ENCODE data around the gene SRBD1.
A peak's percentile ranks its signal among the peaks of the same experiment; 100 is the strongest.

Gene SRBD1

GRCh38 chr2:45648636-45649035 is 37.6 kb upstream of the SRBD1 start:
- Histone ChIP-seq H3K27me3 (ENCODE audit: control insufficient read depth in 1 of 2, insufficient read depth in 2 of 2, low read length in 2 of 2) (no peaks in the 10 kb centered on the region), H3K4me1 (ENCODE audit: insufficient read depth, low read length) (peaks cover 37% of the 10 kb centered on the region)

GRCh38 chr2:45647986-45648520 is 37.0 kb upstream of the SRBD1 start:
- no peaks in the 10 kb centered on the region for H3K9me3 ChIP-seq (ENCODE audit: low read length)
- H3K4me1 ChIP-seq (ENCODE audit: insufficient read depth, low read length): peaks cover 35% of the 10 kb centered on the region
- H3K36me3 ChIP-seq (ENCODE audit: insufficient read depth, low read length): no peaks in the 10 kb centered on the region
- peak overlapping the region; percentile 61 for H3K27ac ChIP-seq (ENCODE audit: low read depth, low read length)
- H3K4me3 ChIP-seq (ENCODE audit: low read depth in 1 of 2, low read length in 2 of 2): peak overlapping the region in 1 of 2 donors; percentile 11
- no peak overlapping the region for H3K9ac ChIP-seq (ENCODE audit: low read length)
- no peaks in the 10 kb centered on the region for H3K27me3 ChIP-seq (ENCODE audit: control insufficient read depth in 1 of 2, insufficient read depth in 2 of 2, low read length in 2 of 2)

More at GRCh38 chr2:45648636-45649035, 37.6 kb upstream of the SRBD1 start:
- H3K9ac ChIP-seq (ENCODE audit: low read length): no peak overlapping the region
- no peaks in the 10 kb centered on the region for H3K9me3 ChIP-seq (ENCODE audit: low read length)
- peak overlapping the region; percentile 99 for H3K27ac ChIP-seq (ENCODE audit: low read depth, low read length)
- H3K4me3 ChIP-seq (ENCODE audit: low read depth in 1 of 2, low read length in 2 of 2): peak overlapping the region in 1 of 2 donors; percentile 94
- no peaks in the 10 kb centered on the region for H3K36me3 ChIP-seq (ENCODE audit: insufficient read depth, low read length)

GRCh38 chr2:45647356-45647755 is 36.3 kb upstream of the SRBD1 start:
- Histone ChIP-seq H3K4me1 (ENCODE audit: insufficient read depth, low read length) (peaks cover 31% of the 10 kb centered on the region), H3K9ac (ENCODE audit: low read length) (no peak overlapping the region), H3K27me3 (ENCODE audit: control insufficient read depth in 1 of 2, insufficient read depth in 2 of 2, low read length in 2 of 2) (peaks cover 0 to 3% of the 10 kb centered on the region in 2 donors), H3K36me3 (ENCODE audit: insufficient read depth, low read length) (no peaks in the 10 kb centered on the region), H3K27ac (ENCODE audit: low read depth, low read length) (peak overlapping the region; percentile 61), H3K4me3 (ENCODE audit: low read depth in 1 of 2, low read length in 2 of 2) (no peak overlapping the region), H3K9me3 (ENCODE audit: low read length) (no peaks in the 10 kb centered on the region)

GRCh38 chr2:45646289-45646688 is 35.2 kb upstream of the SRBD1 start:
- peaks cover 0 to 7% of the 10 kb centered on the region in 2 donors for H3K27me3 ChIP-seq (ENCODE audit: control insufficient read depth in 1 of 2, insufficient read depth in 2 of 2, low read length in 2 of 2)
- H3K4me3 ChIP-seq (ENCODE audit: low read depth in 1 of 2, low read length in 2 of 2): no peak overlapping the region
- peaks cover 31% of the 10 kb centered on the region for H3K4me1 ChIP-seq (ENCODE audit: insufficient read depth, low read length)
- H3K36me3 ChIP-seq (ENCODE audit: insufficient read depth, low read length): no peaks in the 10 kb centered on the region
- no peak overlapping the region for H3K27ac ChIP-seq (ENCODE audit: low read depth, low read length)
- no peak overlapping the region for H3K9ac ChIP-seq (ENCODE audit: low read length)
- H3K9me3 ChIP-seq (ENCODE audit: low read length): no peaks in the 10 kb centered on the region

- H3K4me1 ChIP-seq (ENCODE audit: insufficient read depth, low read length): peaks cover 25% of the 10 kb centered on the region
- peaks cover 0 to 7% of the 10 kb centered on the region in 2 donors for H3K27me3 ChIP-seq (ENCODE audit: control insufficient read depth in 1 of 2, insufficient read depth in 2 of 2, low read length in 2 of 2)
- H3K9ac ChIP-seq (ENCODE audit: low read length): peak overlapping the region; percentile 63
- no peaks in the 10 kb centered on the region for H3K36me3 ChIP-seq (ENCODE audit: insufficient read depth, low read length)
- H3K27ac ChIP-seq (ENCODE audit: low read depth, low read length): peak overlapping the region; percentile 65
- H3K9me3 ChIP-seq (ENCODE audit: low read length): no peaks in the 10 kb centered on the region
- H3K4me3 ChIP-seq (ENCODE audit: low read depth in 1 of 2, low read length in 2 of 2): peak overlapping the region; percentile 68 to 70
These were observed 32.8 kb upstream of the SRBD1 start for GRCh38 chr2:45643543-45644542.

- peaks cover 0 to 7% of the 10 kb centered on the region in 2 donors for H3K27me3 ChIP-seq (ENCODE audit: control insufficient read depth in 1 of 2, insufficient read depth in 2 of 2, low read length in 2 of 2)
- peak overlapping the region; percentile 65 for H3K27ac ChIP-seq (ENCODE audit: low read depth, low read length)
- H3K4me3 ChIP-seq (ENCODE audit: low read depth in 1 of 2, low read length in 2 of 2): peak overlapping the region; percentile 68 to 70
- H3K9ac ChIP-seq (ENCODE audit: low read length): peak overlapping the region; percentile 63
- no peaks in the 10 kb centered on the region for H3K36me3 ChIP-seq (ENCODE audit: insufficient read depth, low read length)
- H3K4me1 ChIP-seq (ENCODE audit: insufficient read depth, low read length): peaks cover 17% of the 10 kb centered on the region
- no peaks in the 10 kb centered on the region for H3K9me3 ChIP-seq (ENCODE audit: low read length)
These were observed 32.0 kb upstream of the SRBD1 start for GRCh38 chr2:45643095-45643494.

- H3K27ac ChIP-seq (ENCODE audit: low read depth, low read length): no peak overlapping the region
These were observed 29.5 kb upstream of the SRBD1 start for GRCh38 chr2:45640576-45640975.

GRCh38 chr2:45637440-45637839 is 26.4 kb upstream of the SRBD1 start:
- Histone ChIP-seq H3K27me3 (ENCODE audit: control insufficient read depth in 1 of 2, insufficient read depth in 2 of 2, low read length in 2 of 2) (peaks cover 0 to 5% of the 10 kb centered on the region in 2 donors), H3K9ac (ENCODE audit: low read length) (no peak overlapping the region), H3K36me3 (ENCODE audit: insufficient read depth, low read length) (no peaks in the 10 kb centered on the region), H3K9me3 (ENCODE audit: low read length) (no peaks in the 10 kb centered on the region), H3K27ac (ENCODE audit: low read depth, low read length) (no peak overlapping the region), H3K4me1 (ENCODE audit: insufficient read depth, low read length) (no peaks in the 10 kb centered on the region), H3K4me3 (ENCODE audit: low read depth in 1 of 2, low read length in 2 of 2) (no peak overlapping the region)

More at GRCh38 chr2:45640576-45640975, 29.5 kb upstream of the SRBD1 start:
- H3K4me3 ChIP-seq (ENCODE audit: low read depth in 1 of 2, low read length in 2 of 2): no peak overlapping the region
- H3K4me1 ChIP-seq (ENCODE audit: insufficient read depth, low read length): peaks cover 12% of the 10 kb centered on the region
- peaks cover 0 to 7% of the 10 kb centered on the region in 2 donors for H3K27me3 ChIP-seq (ENCODE audit: control insufficient read depth in 1 of 2, insufficient read depth in 2 of 2, low read length in 2 of 2)
- no peaks in the 10 kb centered on the region for H3K36me3 ChIP-seq (ENCODE audit: insufficient read depth, low read length)
- no peaks in the 10 kb centered on the region for H3K9me3 ChIP-seq (ENCODE audit: low read length)
- H3K9ac ChIP-seq (ENCODE audit: low read length): no peak overlapping the region

- no peaks in the 10 kb centered on the region for H3K36me3 ChIP-seq (ENCODE audit: insufficient read depth, low read length)
- H3K27ac ChIP-seq (ENCODE audit: low read depth, low read length): no peak overlapping the region
- no peaks in the 10 kb centered on the region for H3K4me1 ChIP-seq (ENCODE audit: insufficient read depth, low read length)
- H3K4me3 ChIP-seq (ENCODE audit: low read depth in 1 of 2, low read length in 2 of 2): no peak overlapping the region
- no peaks in the 10 kb centered on the region for H3K9me3 ChIP-seq (ENCODE audit: low read length)
- H3K27me3 ChIP-seq (ENCODE audit: control insufficient read depth in 1 of 2, insufficient read depth in 2 of 2, low read length in 2 of 2): no peaks in the 10 kb centered on the region
- H3K9ac ChIP-seq (ENCODE audit: low read length): no peak overlapping the region
These were observed 24.9 kb upstream of the SRBD1 start for GRCh38 chr2:45636008-45636407.

- no peak overlapping the region for H3K9ac ChIP-seq (ENCODE audit: low read length)
- no peaks in the 10 kb centered on the region for H3K27me3 ChIP-seq (ENCODE audit: control insufficient read depth in 1 of 2, insufficient read depth in 2 of 2, low read length in 2 of 2)
- no peaks in the 10 kb centered on the region for H3K9me3 ChIP-seq (ENCODE audit: low read length)
- no peak overlapping the region for H3K27ac ChIP-seq (ENCODE audit: low read depth, low read length)
- no peaks in the 10 kb centered on the region for H3K4me1 ChIP-seq (ENCODE audit: insufficient read depth, low read length)
- no peaks in the 10 kb centered on the region for H3K36me3 ChIP-seq (ENCODE audit: insufficient read depth, low read length)
- no peak overlapping the region for H3K4me3 ChIP-seq (ENCODE audit: low read depth in 1 of 2, low read length in 2 of 2)
These were observed 23.2 kb upstream of the SRBD1 start for GRCh38 chr2:45634223-45634622.

- no peak overlapping the region for H3K9ac ChIP-seq (ENCODE audit: low read length)
- H3K27ac ChIP-seq (ENCODE audit: low read depth, low read length): no peak overlapping the region
These were observed 20.9 kb upstream of the SRBD1 start for GRCh38 chr2:45631955-45632354.

More at GRCh38 chr2:45631955-45632354, 20.9 kb upstream of the SRBD1 start:
- Histone ChIP-seq H3K4me1 (ENCODE audit: insufficient read depth, low read length) (no peaks in the 10 kb centered on the region), H3K36me3 (ENCODE audit: insufficient read depth, low read length) (no peaks in the 10 kb centered on the region), H3K9me3 (ENCODE audit: low read length) (no peaks in the 10 kb centered on the region), H3K27me3 (ENCODE audit: control insufficient read depth in 1 of 2, insufficient read depth in 2 of 2, low read length in 2 of 2) (no peaks in the 10 kb centered on the region), H3K4me3 (ENCODE audit: low read depth in 1 of 2, low read length in 2 of 2) (no peak overlapping the region)
